AG09309 (cell line): ENCODE data around the gene LENG9.

ENCODE experiments used
- DNase-seq: peaks from one replicate; pipeline ENCODE4 v3.0.0-alpha.2; 2010; ENCODE audit warnings: low read depth
- H3K4me3 ChIP-seq: 2 replicates; pipeline ENCODE4 v1.5.1; 2011; ENCODE audit warnings: mild to moderate bottlenecking, low read depth, low read length, moderate library complexity; ENCODE audit not compliant: control insufficient read depth
- CTCF ChIP-seq: IDR thresholded peaks from 2 replicates; pipeline ENCODE4 v1.5.1; 2011; ENCODE audit warnings: mild to moderate bottlenecking, low read depth, low read length, inconsistent platforms; ENCODE audit not compliant: insufficient read depth, control insufficient read depth; ENCODE audit errors: missing control alignments

LENG9 gene

DNA sequence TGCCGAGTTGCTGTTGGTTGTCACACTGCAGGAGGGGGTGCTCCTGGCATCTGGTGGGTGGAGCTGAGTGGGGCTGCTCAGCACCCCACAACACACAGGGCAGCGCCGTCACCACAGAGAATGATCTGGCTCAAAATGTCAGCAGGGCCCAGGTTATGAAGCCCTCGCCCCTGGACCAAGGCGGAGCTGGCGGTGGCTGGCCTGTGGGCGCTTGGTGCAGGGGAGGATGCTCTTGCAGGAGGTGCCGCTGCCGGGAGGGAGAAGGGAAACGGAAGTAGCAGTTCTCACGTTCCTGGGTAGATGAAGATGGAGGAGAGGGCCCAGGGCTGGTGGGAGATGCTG is 28.7 kb downstream of the LENG9 start:
- TF ChIP-seq CTCF: no peak
- DNase-seq: no peak
- H3K4me3 ChIP-seq: no peak overlapping the region

- no peak for DNase-seq
- no peak overlapping the region for H3K4me3 ChIP-seq
- no peak for TF ChIP-seq CTCF
Observed at GRCh38 chr19:54434112-54434872, 29.3 kb downstream of the LENG9 start.

DNA sequence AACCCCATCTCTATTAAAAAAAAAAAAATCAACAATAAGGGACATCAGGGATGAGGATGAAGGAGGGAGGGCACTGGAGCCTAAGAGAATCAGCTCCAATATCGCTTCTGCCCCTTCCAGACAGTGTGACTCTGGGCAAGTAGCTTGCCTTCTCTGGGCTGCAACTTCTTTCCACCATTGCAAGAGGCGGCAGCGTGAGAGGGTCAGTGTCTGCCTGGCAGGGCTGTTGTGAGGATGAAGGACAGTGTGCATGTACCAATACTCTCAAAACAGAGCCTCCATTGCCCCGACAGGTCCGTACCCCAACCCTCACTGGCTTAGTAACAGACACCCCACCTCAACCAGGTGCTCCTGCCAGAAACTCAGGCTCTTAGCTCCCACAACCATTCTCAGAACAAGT is 29.9 kb downstream of the LENG9 start:
- no peak for DNase-seq
- TF ChIP-seq CTCF: no peak
- H3K4me3 ChIP-seq: no peak overlapping the region

DNA sequence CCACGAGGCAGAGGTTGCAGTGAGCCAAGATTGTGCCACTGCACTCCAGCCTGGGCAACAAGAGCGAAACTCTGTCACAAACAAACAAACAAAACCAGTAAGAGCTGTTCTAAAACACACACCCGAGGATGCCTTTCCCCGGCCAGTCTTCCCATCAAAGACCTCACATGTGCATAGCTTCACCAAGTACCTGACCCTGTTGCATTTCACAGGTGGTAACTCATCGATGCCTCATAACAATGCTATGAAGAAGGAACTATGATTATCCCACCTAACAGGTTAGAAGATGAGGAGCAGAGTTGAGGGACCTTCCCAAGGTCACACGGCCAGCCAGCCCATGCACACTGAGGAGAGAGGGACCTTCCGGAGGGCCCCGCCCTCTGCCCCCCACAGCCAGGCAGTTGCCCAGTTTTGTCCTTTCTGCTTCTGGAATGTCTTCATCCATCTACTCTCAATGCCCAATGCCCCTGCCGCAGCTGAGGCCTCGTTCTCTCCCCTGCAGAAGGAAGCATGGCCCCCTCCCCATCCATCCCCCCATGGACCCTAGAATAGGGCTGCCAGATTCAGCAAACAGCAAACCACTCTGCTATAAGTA is 31.3 kb downstream of the LENG9 start:
- no peak for TF ChIP-seq CTCF
- no peak for DNase-seq
- H3K4me3 ChIP-seq: no peak overlapping the region

DNA sequence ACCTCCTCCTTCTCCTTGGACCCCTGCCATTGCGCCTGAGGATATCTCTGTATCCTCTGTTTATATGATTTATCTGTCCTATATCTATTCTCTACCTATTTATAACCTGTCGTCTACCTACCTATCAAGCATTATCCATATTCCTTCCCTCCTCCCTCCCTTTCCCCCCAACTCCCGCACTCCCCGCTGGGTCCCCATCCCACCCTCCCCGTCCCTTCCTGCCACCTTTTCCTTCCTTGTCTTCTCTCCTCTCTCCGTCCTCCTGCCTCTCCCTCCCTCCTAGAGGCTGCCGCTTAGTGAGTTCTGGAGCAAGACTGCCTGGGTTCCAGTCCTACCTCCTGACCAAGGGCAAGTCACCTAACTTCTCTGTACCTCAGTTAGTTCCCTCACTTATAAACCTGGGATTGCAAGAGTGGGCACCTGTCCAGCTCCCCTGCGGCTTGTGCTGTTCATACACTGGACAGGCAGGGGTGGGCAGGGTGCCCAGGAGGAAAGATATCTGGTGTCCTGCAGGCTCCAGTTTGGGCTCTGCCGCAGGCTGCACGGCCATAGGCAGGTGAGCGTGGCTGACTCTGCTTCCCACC is 32.2 kb downstream of the LENG9 start:
- TF ChIP-seq CTCF: no peak
- DNase-seq: no peak
- H3K4me3 ChIP-seq: no peak overlapping the region

GRCh38 chr19:54430306-54431254 is 33.0 kb downstream of the LENG9 start:
- H3K4me3 ChIP-seq: peak overlapping the region; percentile 5; the same call in 1 of the 2 replicates
- no peak for DNase-seq
- TF ChIP-seq CTCF: no peak
